ENCODE data around the gene ANP32E. TPM values are rescaled to one million over a fixed set of nuclear protein-coding genes. Genes with fewer than 3 reads are reported as not detected.

Gene ANP32E
- total and polyA plus RNA-seq, 2 of the 8 experiments (the other 6 are each of a cell fraction or from before 2014, with no cell fraction given) = 20.7 to 123 TPM

DNA sequence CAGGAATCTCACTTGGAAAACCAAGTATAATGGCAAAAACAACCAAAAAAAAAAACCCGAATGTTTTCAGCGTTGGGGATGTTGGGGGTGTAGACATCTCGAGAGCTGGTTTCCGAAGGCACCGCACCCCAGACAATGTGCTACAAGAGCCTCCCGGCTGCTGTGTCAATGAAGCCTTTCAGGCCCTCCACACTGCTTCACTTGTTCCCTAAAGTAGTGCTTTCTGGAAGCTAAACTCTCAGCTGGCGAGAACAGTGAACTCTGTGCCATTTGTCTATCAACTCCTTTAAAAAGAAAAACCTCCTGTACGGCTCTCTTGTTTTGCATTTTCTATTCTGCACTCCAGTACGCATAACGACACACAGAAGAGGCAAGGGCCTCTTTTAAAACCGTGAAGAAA is 53.7 kb downstream of the ANP32E start:
- no peak overlapping the region for H2AK5ac ChIP-seq (ENCODE audit: low read depth, low read length)
- 89% methylated on average over 11 of the region's 11 CpGs; no CpG with 5 or more reads in 1 of the 2 experiments for WGBS, 2 experiments (ENCODE audit: extremely low coverage in 1 of 2, insufficient coverage in 1 of 2, insufficient read length in 1 of 2, insufficient replicate concordance in 2 of 2, low coverage in 1 of 2, low lambda C conversion rate in 2 of 2, missing lambda C conversion rate in 1 of 2)
- POLR2A ChIA-PET (ENCODE audit: partially characterized antibody) = interaction anchor here (1.0 to 1.5 kb wide), 2 partner anchors 19 to 294 kb away, joined by 3 to 6 read pairs; a partner anchor contains a TSS
- TF ChIP-seq POU5F1 (IDR thresholded peaks at IDR 0.05; ENCODE audit: low read depth, low read length) (no peak), TBP (IDR thresholded peaks at IDR 0.05; ENCODE audit: low read depth, low read length) (no peak), CEBPB (IDR thresholded peaks at IDR 0.05; ENCODE audit: low read depth, low read length) (no peak), SP2 (IDR thresholded peaks at IDR 0.05; ENCODE audit: low read length) (no peak), FOSL1 (IDR thresholded peaks at IDR 0.05; ENCODE audit: insufficient read depth, low read depth, low read length) (no peak), TEAD4 (IDR thresholded peaks at IDR 0.05; ENCODE audit: low read depth, low read length) (no peak), CREB1 (IDR thresholded peaks at IDR 0.05) (no peak), NANOG (IDR thresholded peaks at IDR 0.05; ENCODE audit: insufficient read depth, low read depth, low read length, poor library complexity, severe bottlenecking) (no peak)
- TF ChIP-seq, protein P1, sequence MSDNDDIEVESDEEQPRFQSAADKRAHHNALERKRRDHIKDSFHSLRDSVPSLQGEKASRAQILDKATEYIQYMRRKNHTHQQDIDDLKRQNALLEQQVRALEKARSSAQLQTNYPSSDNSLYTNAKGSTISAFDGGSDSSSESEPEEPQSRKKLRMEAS (IDR thresholded peaks at IDR 0.05) = no peak
- TF ChIP-seq, protein P2, sequence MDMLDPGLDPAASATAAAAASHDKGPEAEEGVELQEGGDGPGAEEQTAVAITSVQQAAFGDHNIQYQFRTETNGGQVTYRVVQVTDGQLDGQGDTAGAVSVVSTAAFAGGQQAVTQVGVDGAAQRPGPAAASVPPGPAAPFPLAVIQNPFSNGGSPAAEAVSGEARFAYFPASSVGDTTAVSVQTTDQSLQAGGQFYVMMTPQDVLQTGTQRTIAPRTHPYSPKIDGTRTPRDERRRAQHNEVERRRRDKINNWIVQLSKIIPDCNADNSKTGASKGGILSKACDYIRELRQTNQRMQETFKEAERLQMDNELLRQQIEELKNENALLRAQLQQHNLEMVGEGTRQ (IDR thresholded peaks at IDR 0.05; ENCODE audit: low read length) = no peak
- TF ChIP-seq, protein P3, sequence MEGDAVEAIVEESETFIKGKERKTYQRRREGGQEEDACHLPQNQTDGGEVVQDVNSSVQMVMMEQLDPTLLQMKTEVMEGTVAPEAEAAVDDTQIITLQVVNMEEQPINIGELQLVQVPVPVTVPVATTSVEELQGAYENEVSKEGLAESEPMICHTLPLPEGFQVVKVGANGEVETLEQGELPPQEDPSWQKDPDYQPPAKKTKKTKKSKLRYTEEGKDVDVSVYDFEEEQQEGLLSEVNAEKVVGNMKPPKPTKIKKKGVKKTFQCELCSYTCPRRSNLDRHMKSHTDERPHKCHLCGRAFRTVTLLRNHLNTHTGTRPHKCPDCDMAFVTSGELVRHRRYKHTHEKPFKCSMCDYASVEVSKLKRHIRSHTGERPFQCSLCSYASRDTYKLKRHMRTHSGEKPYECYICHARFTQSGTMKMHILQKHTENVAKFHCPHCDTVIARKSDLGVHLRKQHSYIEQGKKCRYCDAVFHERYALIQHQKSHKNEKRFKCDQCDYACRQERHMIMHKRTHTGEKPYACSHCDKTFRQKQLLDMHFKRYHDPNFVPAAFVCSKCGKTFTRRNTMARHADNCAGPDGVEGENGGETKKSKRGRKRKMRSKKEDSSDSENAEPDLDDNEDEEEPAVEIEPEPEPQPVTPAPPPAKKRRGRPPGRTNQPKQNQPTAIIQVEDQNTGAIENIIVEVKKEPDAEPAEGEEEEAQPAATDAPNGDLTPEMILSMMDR (IDR thresholded peaks at IDR 0.05; ENCODE audit: control extremely low read depth in 1 of 3, insufficient read depth in 1 of 3, low read depth in 1 of 3, low read length in 3 of 3) = no peak

More for the DNA sequence above, 53.7 kb downstream of the ANP32E start:
- H3K27me3 ChIP-seq (replicated peaks in 1 of 4; ENCODE audit: control insufficient read depth in 3 of 4, extremely low read depth in 1 of 4, insufficient read depth in 3 of 4, low read length in 3 of 4) = no peaks in the 10 kb centered on the region
- H3K79me2 ChIP-seq (ENCODE audit: control insufficient read depth in 1 of 2, insufficient read depth in 2 of 2, low read length in 2 of 2) = no peaks in the 10 kb centered on the region
- H4K20me1 ChIP-seq (replicated peaks in 1 of 2; ENCODE audit: control insufficient read depth in 1 of 2, insufficient read depth in 2 of 2, low read length in 2 of 2) = no peaks in the 10 kb centered on the region
- CTCF ChIA-PET (ENCODE audit: partially characterized antibody) = interaction anchor here (1.0 kb wide), 1 partner anchor 13 kb away, joined by 4 read pairs; no protein-coding TSS in a partner anchor
- H3K27ac ChIP-seq (ENCODE audit: low read depth, low read length) = no peak overlapping the region
- H2AFZ ChIP-seq (ENCODE audit: low read length) = no peak overlapping the region
- no peaks in the 10 kb centered on the region for H3K4me1 ChIP-seq (replicated peaks in 1 of 4; ENCODE audit: control insufficient read depth in 3 of 4, insufficient read depth in 4 of 4, low read length in 3 of 4)
- H2BK120ac ChIP-seq (replicated peaks; ENCODE audit: low read depth, low read length) = no peak overlapping the region
- H3K36me3 ChIP-seq (ENCODE audit: control insufficient read depth in 2 of 4, insufficient read depth in 4 of 4, low read length in 3 of 4) = no peaks in the 10 kb centered on the region
- no peak overlapping the region for H3K4me3 ChIP-seq (ENCODE audit: extremely low read depth in 1 of 4, insufficient read depth in 2 of 4, low read depth in 3 of 4, low read length in 4 of 4)
- no peaks in the 10 kb centered on the region for H3K9me3 ChIP-seq (ENCODE audit: insufficient read depth in 2 of 2, low read depth in 1 of 2, low read length in 1 of 2)
- no peak overlapping the region for H3K56ac ChIP-seq (replicated peaks; ENCODE audit: insufficient read length, low read depth, low read length)
- H3K18ac ChIP-seq (ENCODE audit: extremely low read depth, low read length) = no peak overlapping the region
- H2BK12ac ChIP-seq (ENCODE audit: low read depth, low read length) = no peak overlapping the region
- no peak overlapping the region for H3K4me2 ChIP-seq (ENCODE audit: insufficient read depth in 1 of 2, low read depth in 2 of 2, low read length in 2 of 2)
- no peak overlapping the region for H2BK20ac ChIP-seq (ENCODE audit: low read length)
- no peak overlapping the region for H3K23ac ChIP-seq (ENCODE audit: insufficient read length)
- H4K91ac ChIP-seq (replicated peaks; ENCODE audit: insufficient read length, low read length) = no peak overlapping the region
- no peak overlapping the region for H2BK5ac ChIP-seq (ENCODE audit: low read depth, low read length)
- H4K5ac ChIP-seq (ENCODE audit: insufficient read length, low read depth, low read length) = no peak overlapping the region
- H3K23me2 ChIP-seq (ENCODE audit: low read depth, low read length) = no peaks in the 10 kb centered on the region
- no peak overlapping the region for H4K8ac ChIP-seq (ENCODE audit: extremely low read depth, insufficient read depth, low read length)
- H3K14ac ChIP-seq (ENCODE audit: insufficient read length) = no peak overlapping the region
- H3K79me1 ChIP-seq (ENCODE audit: low read depth, low read length) = no peaks in the 10 kb centered on the region
- DNase-seq (ENCODE audit: low read depth in 1 of 2, low spot score in 2 of 2) (no peak), FAIRE-seq (no peak)
- no peak overlapping the region for H2BK15ac ChIP-seq (ENCODE audit: low read length)
- H3K9ac ChIP-seq (replicated peaks in 1 of 4; ENCODE audit: extremely low read depth in 1 of 4, low read depth in 3 of 4, low read length in 3 of 4) = no peak overlapping the region
- no peak overlapping the region for H3K4ac ChIP-seq (replicated peaks; ENCODE audit: insufficient read length, low read depth, low read length)

Data from H1 (cell line).